Measurements from ENCODE around the gene CHRDL1. TPM values are rescaled to one million over a fixed set of nuclear protein-coding genes. Genes with fewer than 3 reads are reported as not detected.
A peak's percentile ranks its signal among the peaks of the same experiment; 100 is the strongest.
"Not testable (repeated sequence)": the region's sequence is repeated elsewhere in the genome, so short reads cannot be mapped to it uniquely, and the experiment has no call there.

Gene CHRDL1
- total and polyA plus RNA-seq, 2 donors (not counting 1 experiment from before 2014, with no cell fraction given), result not detected

- peak; percentile 32 for TF ChIP-seq CTCF (IDR thresholded peaks at IDR 0.05)
- no peak for TF ChIP-seq EZH2 (IDR thresholded peaks at IDR 0.05; ENCODE audit: borderline replicate concordance, insufficient read depth, low read depth, low read length, poor library complexity, severe bottlenecking)
- Mint-ChIP-seq H3K9me3 (ENCODE audit: insufficient read depth) (no peaks in the 10 kb centered on the region), H3K4me1 (no peaks in the 10 kb centered on the region), H3K27me3 (no peaks in the 10 kb centered on the region), H3K4me3 (no peak overlapping the region), H3K27ac (no peak overlapping the region)
- no peaks in the 10 kb centered on the region for H3K36me3 ChIP-seq (replicated peaks in 1 of 2; ENCODE audit: control extremely low read depth in 1 of 2, control insufficient read depth in 1 of 2, extremely low read depth in 1 of 2, insufficient read depth in 2 of 2, low read length in 1 of 2)
- intact Hi-C loops (cut with micrococcal nuclease), result no loop called here
- DNase-seq, result no peak
- ATAC-seq (ENCODE audit: low read depth), result no peak
- ChIA-PET POLR2A (no interaction called here), CTCF (no interaction called here)
- H3K4me2 ChIP-seq (replicated peaks; ENCODE audit: low read depth, low read length, poor library complexity, severe bottlenecking), result no peak overlapping the region
- no peak overlapping the region for H3K9ac ChIP-seq (ENCODE audit: low read length)
- H3K4me1 ChIP-seq (ENCODE audit: control insufficient read depth in 2 of 2, insufficient read depth in 2 of 2, low read length in 2 of 2), result no peaks in the 10 kb centered on the region
- no peak overlapping the region for H2AFZ ChIP-seq (ENCODE audit: insufficient read depth, low read depth, low read length, poor library complexity, severe bottlenecking)
- H3K4me3 ChIP-seq (ENCODE audit: control extremely low read depth in 1 of 5, extremely low read depth in 1 of 5, insufficient read depth in 1 of 5, low read depth in 2 of 5, low read length in 4 of 5), result no peak overlapping the region
- no peaks in the 10 kb centered on the region for H3K79me2 ChIP-seq (ENCODE audit: control insufficient read depth, insufficient read depth, low read length)
- no peaks in the 10 kb centered on the region for H3K9me3 ChIP-seq (ENCODE audit: control extremely low read depth in 1 of 3, control insufficient read depth in 2 of 3, insufficient read depth in 1 of 3, low read length in 2 of 3)
- no peaks in the 10 kb centered on the region for H3K27me3 ChIP-seq (replicated peaks in 1 of 4; ENCODE audit: control extremely low read depth in 1 of 4, control insufficient read depth in 3 of 4, insufficient read depth in 4 of 4, low read length in 3 of 4)
- H3K27ac ChIP-seq (ENCODE audit: low read length in 2 of 2), result no peak overlapping the region
- 67% methylated on average over 3 of the region's 3 CpGs for whole genome bisulfite sequencing (ENCODE audit: insufficient coverage)
- H4K20me1 ChIP-seq (ENCODE audit: control insufficient read depth, insufficient read depth, low read length, poor library complexity, severe bottlenecking), result no peaks in the 10 kb centered on the region
Observed at GRCh38 chrX:110665223-110666002, 130.2 kb downstream of the CHRDL1 start.

- CTCF ChIA-PET, result no interaction called here
- H3K4me2 ChIP-seq (replicated peaks; ENCODE audit: low read depth, low read length, poor library complexity, severe bottlenecking), result no peak overlapping the region
- H3K9me3 ChIP-seq (ENCODE audit: control extremely low read depth in 1 of 3, control insufficient read depth in 2 of 3, insufficient read depth in 1 of 3, low read length in 2 of 3), result no peaks in the 10 kb centered on the region
- no peak overlapping the region for H3K9ac ChIP-seq (ENCODE audit: low read length)
- H3K79me2 ChIP-seq (ENCODE audit: control insufficient read depth, insufficient read depth, low read length), result no peaks in the 10 kb centered on the region
- H3K4me1 ChIP-seq (ENCODE audit: control insufficient read depth in 2 of 2, insufficient read depth in 2 of 2, low read length in 2 of 2), result no peaks in the 10 kb centered on the region
- H4K20me1 ChIP-seq (ENCODE audit: control insufficient read depth, insufficient read depth, low read length, poor library complexity, severe bottlenecking), result no peaks in the 10 kb centered on the region
- H3K4me1 Mint-ChIP-seq, result no peaks in the 10 kb centered on the region
- H3K27me3 Mint-ChIP-seq, result no peaks in the 10 kb centered on the region
- no peak overlapping the region for H2AFZ ChIP-seq (ENCODE audit: insufficient read depth, low read depth, low read length, poor library complexity, severe bottlenecking)
- no peaks in the 10 kb centered on the region for H3K36me3 ChIP-seq (replicated peaks in 1 of 2; ENCODE audit: control extremely low read depth in 1 of 2, control insufficient read depth in 1 of 2, extremely low read depth in 1 of 2, insufficient read depth in 2 of 2, low read length in 1 of 2)
- ATAC-seq (ENCODE audit: low read depth) (no peak), DNase-seq (no peak)
- no peak overlapping the region for H3K4me3 ChIP-seq (ENCODE audit: control extremely low read depth in 1 of 5, extremely low read depth in 1 of 5, insufficient read depth in 1 of 5, low read depth in 2 of 5, low read length in 4 of 5)
- H3K4me3 Mint-ChIP-seq, result no peak overlapping the region
- H3K27ac ChIP-seq (ENCODE audit: low read length in 2 of 2), result no peak overlapping the region
- no peaks in the 10 kb centered on the region for H3K9me3 Mint-ChIP-seq (ENCODE audit: insufficient read depth)
- WGBS (ENCODE audit: insufficient coverage), result 100% methylated on average over 1 of the region's 6 CpGs
- intact Hi-C loops (cut with micrococcal nuclease), result no loop called here
- no peak for TF ChIP-seq EZH2 (IDR thresholded peaks at IDR 0.05; ENCODE audit: borderline replicate concordance, insufficient read depth, low read depth, low read length, poor library complexity, severe bottlenecking)
- TF ChIP-seq CTCF (IDR thresholded peaks at IDR 0.05), result no peak
- POLR2A ChIA-PET, result no interaction called here
- H3K27me3 ChIP-seq (replicated peaks in 1 of 4; ENCODE audit: control extremely low read depth in 1 of 4, control insufficient read depth in 3 of 4, insufficient read depth in 4 of 4, low read length in 3 of 4), result no peaks in the 10 kb centered on the region
- H3K27ac Mint-ChIP-seq, result no peak overlapping the region
Observed at GRCh38 chrX:110657073-110657472, 138.5 kb downstream of the CHRDL1 start.

DNA sequence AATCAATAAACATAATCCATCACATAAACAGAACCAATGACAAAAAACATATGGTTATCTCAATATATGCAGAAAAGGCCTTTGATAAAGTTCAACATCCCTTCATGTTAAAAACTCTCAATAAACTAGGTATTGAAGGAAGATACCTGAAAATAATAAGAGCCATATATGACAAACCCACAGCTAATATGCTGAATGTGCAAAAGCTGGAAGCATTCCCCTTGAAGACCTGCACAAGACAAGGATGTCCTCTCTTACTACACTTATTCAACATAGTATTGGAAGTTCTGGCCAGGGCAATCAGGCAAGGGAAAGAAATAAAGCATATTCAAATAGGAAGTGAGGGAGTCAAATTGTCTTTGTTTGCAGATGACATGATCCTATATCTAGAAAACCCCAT, 141.3 kb downstream of the CHRDL1 start:
- H3K4me1 Mint-ChIP-seq; H4K20me1 ChIP-seq (ENCODE audit: control insufficient read depth, insufficient read depth, low read length, poor library complexity, severe bottlenecking); H3K4me3 Mint-ChIP-seq; H3K4me3 ChIP-seq (ENCODE audit: control extremely low read depth in 1 of 5, extremely low read depth in 1 of 5, insufficient read depth in 1 of 5, low read depth in 2 of 5, low read length in 4 of 5); H3K4me1 ChIP-seq (ENCODE audit: control insufficient read depth in 2 of 2, insufficient read depth in 2 of 2, low read length in 2 of 2); CTCF ChIA-PET; H3K27me3 ChIP-seq (replicated peaks in 1 of 4; ENCODE audit: control extremely low read depth in 1 of 4, control insufficient read depth in 3 of 4, insufficient read depth in 4 of 4, low read length in 3 of 4); H3K9ac ChIP-seq (ENCODE audit: low read length); H3K79me2 ChIP-seq (ENCODE audit: control insufficient read depth, insufficient read depth, low read length); H2AFZ ChIP-seq (ENCODE audit: insufficient read depth, low read depth, low read length, poor library complexity, severe bottlenecking); H3K27ac ChIP-seq (ENCODE audit: low read length in 2 of 2); DNase-seq; POLR2A ChIA-PET; intact Hi-C loops (cut with micrococcal nuclease); ATAC-seq (ENCODE audit: low read depth); H3K9me3 Mint-ChIP-seq (ENCODE audit: insufficient read depth); H3K4me2 ChIP-seq (replicated peaks; ENCODE audit: low read depth, low read length, poor library complexity, severe bottlenecking); H3K27me3 Mint-ChIP-seq; H3K9me3 ChIP-seq (ENCODE audit: control extremely low read depth in 1 of 3, control insufficient read depth in 2 of 3, insufficient read depth in 1 of 3, low read length in 2 of 3); H3K36me3 ChIP-seq (replicated peaks in 1 of 2; ENCODE audit: control extremely low read depth in 1 of 2, control insufficient read depth in 1 of 2, extremely low read depth in 1 of 2, insufficient read depth in 2 of 2, low read length in 1 of 2); H3K27ac Mint-ChIP-seq: not testable (repeated sequence)
